GM12878 (cell line): Measurements from ENCODE around the gene CXXC4. TPM values are rescaled to one million over a fixed set of nuclear protein-coding genes. Genes with fewer than 3 reads are reported as not detected.
A peak's percentile ranks its signal among the peaks of the same experiment; 100 is the strongest.

Experiments used
- ATF3 ChIP-seq: IDR thresholded peaks from 2 replicates; pipeline ENCODE4 v1.6.1; 2011; ENCODE audit warnings: low read depth, mild to moderate bottlenecking, low read length, moderate library complexity, borderline replicate concordance; ENCODE audit errors: extremely low read depth
- BCL3 ChIP-seq: IDR thresholded peaks from 2 replicates; pipeline ENCODE4 v1.6.1; 2011; ENCODE audit warnings: borderline replicate concordance, low read depth, mild to moderate bottlenecking, moderate library complexity, low read length; ENCODE audit not compliant: insufficient read depth, poor library complexity, severe bottlenecking
- CREB1 ChIP-seq: IDR thresholded peaks from 2 replicates; pipeline ENCODE4 v1.6.1; 2012; ENCODE audit warnings: low read depth, mild to moderate bottlenecking, inconsistent platforms
- CTCF ChIP-seq, 3 experiments: IDR thresholded peaks in 2 of 3; conservative IDR thresholded peaks in 1 of 3; 2 replicates each; pipeline ENCODE4 v1.5.1; 2011; ENCODE audit warnings: low read depth in 3 of 3, low read length in 3 of 3, mild to moderate bottlenecking in 3 of 3, control low read depth in 2 of 3, moderate library complexity in 2 of 3, inconsistent platforms in 1 of 3, mixed read lengths in 1 of 3; ENCODE audit not compliant: control insufficient read depth in 2 of 3, insufficient read depth in 1 of 3; ENCODE audit errors: extremely low read depth in 1 of 3
- E4F1 ChIP-seq: fragments of 450-650 bp; IDR thresholded peaks from 2 replicates; pipeline ENCODE4 v1.6.1; 2018; ENCODE audit warnings: borderline replicate concordance, mild to moderate bottlenecking; ENCODE audit not compliant: partially characterized antibody
- GABPA ChIP-seq: IDR thresholded peaks from 2 replicates; pipeline ENCODE4 v1.6.1; 2014; ENCODE audit warnings: antibody characterized with exemption, low read depth, mild to moderate bottlenecking, inconsistent platforms
- PBX3 ChIP-seq: IDR thresholded peaks from 2 replicates; pipeline ENCODE4 v1.6.1; 2011; ENCODE audit warnings: mild to moderate bottlenecking, low read depth, low read length, moderate library complexity; ENCODE audit not compliant: insufficient replicate concordance
- RELB ChIP-seq: fragments of 450-650 bp; IDR thresholded peaks from 2 replicates; pipeline ENCODE4 v1.6.1; 2017; ENCODE audit warnings: low read depth, mild to moderate bottlenecking, moderate library complexity
- SMAD1 ChIP-seq: fragments of 450-650 bp; IDR thresholded peaks from 2 replicates; pipeline ENCODE4 v1.6.1; 2018; ENCODE audit warnings: mild to moderate bottlenecking, low read depth; ENCODE audit not compliant: partially characterized antibody
- SMARCA5 ChIP-seq: fragments of 450-650 bp; IDR thresholded peaks from 2 replicates; pipeline ENCODE4 v1.6.1; 2017; ENCODE audit warnings: mild to moderate bottlenecking
- SREBF2 ChIP-seq: IDR thresholded peaks from 2 replicates; pipeline ENCODE4 v1.6.1; 2012; ENCODE audit warnings: mild to moderate bottlenecking, low read length
- ZNF592 ChIP-seq: fragments of 450-650 bp; IDR thresholded peaks from 2 replicates; pipeline ENCODE4 v1.6.1; 2017; ENCODE audit warnings: mild to moderate bottlenecking, moderate library complexity
- polyA plus RNA-seq, 11 experiments: library from polyadenylated mRNA; depleted of rRNA in 4 of 11; unstranded in 6 of 11; stranded (reverse) in 5 of 11; fragments of >200 nt; fragmentation: Nextera tagmentation in 4 of 11; fragmentation: Illumina TruSeq in 1 of 11; extraction: Ambion mirVana in 4 of 11; extraction: Trizol in 1 of 11; gene quantifications; 1 replicate in 1 of 11; 2 replicates in 10 of 11; pipeline versions ENCODE4 v1.2.1 to v1.2.3, GENCODE V29; 2011 to 2016; ENCODE audit warnings: inconsistent platforms in 2 of 11, missing spikeins in 2 of 11, low read depth in 1 of 11
- total RNA-seq, 4 experiments: library from RNA; depleted of rRNA in 3 of 4; stranded (reverse); fragments of >200 nt in 3 of 4; fragmentation: Illumina TruSeq in 1 of 4; extraction: Trizol in 1 of 4; gene quantifications; 2 replicates each; pipeline versions ENCODE4 v1.2.1 to v1.2.3, GENCODE V29; 2013 to 2021

Gene CXXC4
- total and polyA plus RNA-seq, 10 of the 15 experiments (the other 5 are each of a cell fraction or from before 2014, with no cell fraction given): 4.2 to 17.0 (median 7.8) TPM

GRCh38 chr4:104494822-104495559 lies at the start of gene CXXC4 (continued):
- TF ChIP-seq BCL3 (peak; percentile 58), SREBF2 (no peak), GABPA (no peak), PBX3 (no peak), SMARCA5 (no peak), SMAD1 (no peak), ZNF592 (no peak), CREB1 (peak; percentile 62; the same call in 1 of the 2 replicates), ATF3 (no peak), RELB (0 out of 2 replicates have a peak, but pooled peaks have one; percentile 41), CTCF (IDR thresholded peaks at IDR 0.05 in 2 of 3, conservative IDR thresholded peaks at IDR 0.05 in 1 of 3; ENCODE audit: control insufficient read depth in 2 of 3, extremely low read depth in 1 of 3, insufficient read depth in 1 of 3, low read depth in 3 of 3, low read length in 3 of 3) (no peak), E4F1 (no peak)
